Sciatic nerve (tissue), 2 donors: ENCODE results near the gene CLIC2. TPM values are rescaled to one million over a fixed set of nuclear protein-coding genes. Genes with fewer than 3 reads are reported as not detected.
"Not testable (repeated sequence)": the region's sequence is repeated elsewhere in the genome, so short reads cannot be mapped to it uniquely, and the experiment has no call there.

Experiments used
- ATAC-seq: fragments of 200-7000 bp; cut with Tn5 transposase; one replicate; pipeline ENCODE4 v1.9.1; 2020; ENCODE audit warnings: mild to moderate bottlenecking, moderate library complexity
- DNase-seq: peaks from one replicate; pipeline ENCODE4 v3.0.0-alpha.2; 2020; ENCODE audit warnings: low spot score
- intact Hi-C: fragments of 100-400 bp; cut with DNase I; formaldehyde crosslinking; loops from one replicate; pipeline ENCODE4 v1.14.2; 2022
- total RNA-seq: library from RNA; stranded (reverse); fragmentation: NEBNext Ultra II Directional; extraction: Animal tissue kit (Norgen Biotek cat#: 25700); gene quantifications from one replicate; pipeline ENCODE4 v1.2.1, GENCODE V29; 2021
- donor health status: DM: no; HTN: no; CAD: no.
- donor health status: DM: no; HTN: no; CAD: no.

The CLIC2 gene
- 25.3 TPM for total RNA-seq

DNA sequence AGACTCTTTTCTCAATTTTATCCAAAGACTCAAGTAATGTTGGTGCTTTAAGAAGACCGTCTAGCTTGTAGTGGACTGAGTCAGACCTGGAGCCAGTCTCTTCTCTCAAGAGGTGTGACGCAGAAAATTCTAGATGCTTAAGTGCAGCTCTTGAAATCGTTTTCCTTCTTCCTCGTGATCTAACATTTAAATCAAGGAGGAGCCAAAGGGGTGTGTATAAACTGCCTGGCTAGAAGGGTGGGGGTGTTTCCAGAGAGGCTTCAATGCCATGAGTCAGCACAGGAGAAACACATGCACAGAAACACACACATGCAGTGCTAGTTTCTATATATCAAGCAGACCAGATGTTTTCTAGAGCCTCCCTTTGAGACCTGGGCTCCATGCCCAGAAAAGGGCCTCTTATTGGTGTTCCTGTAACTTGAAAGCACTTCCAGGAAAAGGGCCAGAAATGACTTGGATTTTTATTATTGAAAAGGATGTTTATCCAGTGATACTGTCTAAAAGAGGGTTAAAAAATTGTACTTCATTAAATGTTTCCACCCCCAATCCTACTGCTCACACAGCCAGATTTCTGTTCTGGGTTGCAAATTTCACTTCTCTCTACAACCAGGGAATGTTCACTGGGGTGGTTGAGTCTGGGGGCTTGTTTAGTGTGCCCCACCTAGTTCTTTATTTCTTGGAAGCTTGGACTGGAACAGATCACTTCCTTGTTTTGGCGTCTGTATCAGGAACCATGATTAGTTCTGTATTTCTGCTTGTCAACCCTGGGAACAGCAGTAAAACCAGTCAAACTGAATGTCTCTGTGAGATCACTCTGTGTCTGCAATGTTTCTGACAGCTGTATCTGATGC lies at the start of gene CLIC2:
TSS of gene CLIC2 (minus strand) at position 129 of the 851 bp plus-strand sequence. CDS start 187 bp downstream, outside the sequence.
- ATAC-seq (peak; percentile 78), DNase-seq (no peak)
- intact Hi-C loops: no loop called here

DNA sequence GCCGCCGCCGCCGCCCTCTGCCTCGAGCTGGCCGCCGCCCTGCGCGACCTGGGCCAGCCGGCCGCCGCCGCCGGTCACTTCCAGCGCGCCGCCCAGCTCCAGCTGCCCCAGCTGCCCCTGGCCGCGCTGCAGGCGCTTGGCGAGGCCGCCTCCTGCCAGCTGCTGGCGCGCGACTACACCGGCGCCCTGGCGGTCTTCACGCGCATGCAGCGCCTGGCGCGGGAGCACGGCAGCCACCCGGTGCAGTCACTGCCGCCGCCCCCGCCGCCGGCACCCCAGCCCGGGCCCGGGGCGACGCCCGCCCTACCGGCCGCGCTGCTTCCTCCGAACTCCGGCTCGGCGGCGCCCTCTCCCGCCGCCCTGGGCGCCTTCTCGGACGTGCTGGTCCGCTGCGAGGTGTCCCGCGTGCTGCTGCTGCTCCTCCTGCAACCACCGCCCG lies 48.1 kb upstream of the CLIC2 start:
- ATAC-seq: peak; percentile 64
- DNase-seq: not testable (repeated sequence)

DNA sequence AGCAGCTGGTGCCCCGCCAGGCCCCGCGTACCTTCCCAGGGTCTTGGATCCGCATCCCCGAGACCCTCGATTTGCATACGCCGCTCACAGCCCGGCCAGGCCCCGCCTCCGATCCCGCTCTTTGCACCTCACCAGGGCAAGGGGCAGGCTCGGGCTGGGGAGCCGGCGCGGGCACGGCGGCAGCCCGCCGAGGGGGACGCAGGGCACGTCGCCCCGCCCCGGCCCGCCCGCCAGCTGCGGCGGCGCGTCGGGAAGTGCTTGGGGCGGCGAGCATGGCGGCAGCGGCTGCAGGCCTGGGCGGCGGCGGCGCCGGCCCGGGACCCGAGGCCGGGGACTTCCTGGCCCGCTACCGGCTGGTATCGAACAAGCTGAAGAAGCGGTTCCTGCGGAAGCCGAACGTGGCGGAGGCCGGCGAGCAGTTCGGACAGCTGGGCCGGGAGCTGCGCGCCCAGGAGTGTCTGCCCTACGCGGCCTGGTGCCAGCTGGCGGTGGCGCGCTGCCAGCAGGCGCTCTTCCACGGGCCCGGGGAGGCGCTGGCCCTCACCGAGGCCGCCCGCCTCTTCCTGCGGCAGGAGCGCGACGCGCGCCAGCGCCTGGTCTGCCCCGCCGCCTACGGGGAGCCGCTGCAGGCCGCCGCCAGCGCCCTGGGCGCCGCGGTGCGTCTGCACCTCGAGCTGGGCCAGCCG lies 47.6 kb upstream of the CLIC2 start, which contains the start of gene F8A2:
TSS of gene F8A2 (plus strand) at position 253 of the 686 bp plus-strand sequence. CDS start at position 273, 20 bp downstream.
- ATAC-seq: peak; percentile 74
- DNase-seq, intact Hi-C loops: not testable (repeated sequence)

More for the DNA sequence above, 48.1 kb upstream of the CLIC2 start:
- intact Hi-C loops: not testable (repeated sequence)

DNA sequence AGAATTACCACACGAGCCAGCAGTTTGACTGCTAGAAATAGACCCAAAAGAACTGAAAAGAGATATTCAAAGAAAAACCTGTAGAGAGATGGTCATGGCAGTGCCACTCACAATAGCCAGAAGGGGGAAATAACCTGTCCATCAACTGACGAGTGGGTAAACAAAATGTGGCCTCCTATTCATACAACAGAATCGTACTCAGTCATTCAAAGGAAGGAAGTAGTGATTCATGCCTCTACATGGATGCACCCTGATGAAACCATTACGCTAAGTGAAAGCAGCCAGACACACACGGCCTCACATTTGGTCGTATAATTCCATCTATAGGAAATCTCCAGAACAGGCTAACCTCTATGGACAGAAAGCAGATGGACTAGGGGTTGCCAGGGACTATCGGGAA lies 45.4 kb upstream of the CLIC2 start:
- ATAC-seq, intact Hi-C loops, DNase-seq: not testable (repeated sequence)

DNA sequence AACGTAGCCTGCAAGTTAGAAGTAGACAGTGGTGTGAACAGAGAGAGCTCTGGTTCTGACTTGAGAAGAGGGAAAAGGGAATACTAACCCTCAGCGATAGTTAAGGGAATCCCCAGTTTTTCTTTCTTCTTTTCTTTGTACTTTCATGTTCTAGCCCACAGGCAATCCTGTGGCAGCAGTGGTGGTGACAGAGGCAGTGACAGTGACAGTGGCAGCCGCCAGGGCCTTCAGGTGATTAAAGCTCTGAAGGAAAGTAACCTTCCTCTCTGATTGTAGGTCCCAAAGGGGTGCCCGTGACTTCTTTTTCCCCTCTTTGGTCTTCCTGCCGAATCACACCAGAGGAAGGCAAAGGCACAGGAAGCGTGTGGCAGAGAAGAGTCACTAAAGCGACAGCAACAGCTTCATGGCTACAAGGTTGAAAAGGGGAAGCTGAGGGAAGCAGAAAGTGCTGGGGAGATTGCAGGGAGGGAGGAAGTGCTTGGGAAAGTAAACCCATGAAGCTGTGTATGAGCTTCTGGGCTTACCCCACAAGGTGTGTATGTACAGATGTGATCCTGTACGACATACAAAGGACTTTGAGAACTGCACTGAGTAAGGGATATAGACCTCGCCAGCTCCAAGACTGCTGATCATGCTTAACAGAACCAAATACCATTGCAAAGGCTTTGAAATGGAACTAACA lies 39.5 kb upstream of the CLIC2 start:
- intact Hi-C loops, DNase-seq, ATAC-seq: not testable (repeated sequence)

DNA sequence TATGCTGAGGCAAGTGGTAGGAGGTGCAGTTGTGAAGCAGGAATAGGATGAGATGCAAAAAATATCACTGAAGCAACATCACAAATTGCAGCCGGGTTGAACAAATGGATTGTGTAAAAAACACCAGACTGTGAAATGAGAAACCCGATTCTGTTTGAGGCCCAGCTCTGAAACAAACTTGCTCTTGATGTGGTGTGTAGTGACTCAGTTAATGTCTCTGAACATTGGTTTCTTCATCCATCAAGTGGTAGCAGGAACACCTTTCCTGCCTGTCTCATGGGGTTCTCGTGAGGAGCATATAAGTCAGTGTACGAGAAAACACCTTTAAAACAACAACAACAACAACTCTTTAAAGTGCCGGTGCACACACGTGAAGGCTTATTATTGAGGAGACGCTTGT lies 29.3 kb upstream of the CLIC2 start:
- DNase-seq, ATAC-seq, intact Hi-C loops: not testable (repeated sequence)

DNA sequence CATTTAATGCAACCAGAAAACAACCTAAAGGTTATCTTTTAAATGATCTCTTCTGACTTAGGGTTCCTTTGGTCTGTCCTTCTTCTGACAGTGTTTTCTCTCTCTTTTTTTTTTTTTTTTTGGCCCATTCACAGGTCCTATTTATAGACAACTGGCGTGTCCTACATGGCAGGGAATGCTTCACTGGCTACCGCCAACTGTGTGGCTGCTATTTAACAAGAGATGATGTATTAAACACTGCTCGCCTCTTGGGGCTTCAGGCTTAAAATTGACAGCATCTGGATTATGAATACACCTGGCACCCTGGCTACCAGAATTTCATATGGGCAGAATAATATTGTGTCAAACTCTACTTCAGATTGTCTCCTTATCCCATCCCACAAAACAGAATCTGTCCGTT lies 15.0 kb upstream of the CLIC2 start:
- ATAC-seq, DNase-seq, intact Hi-C loops: not testable (repeated sequence)

DNA sequence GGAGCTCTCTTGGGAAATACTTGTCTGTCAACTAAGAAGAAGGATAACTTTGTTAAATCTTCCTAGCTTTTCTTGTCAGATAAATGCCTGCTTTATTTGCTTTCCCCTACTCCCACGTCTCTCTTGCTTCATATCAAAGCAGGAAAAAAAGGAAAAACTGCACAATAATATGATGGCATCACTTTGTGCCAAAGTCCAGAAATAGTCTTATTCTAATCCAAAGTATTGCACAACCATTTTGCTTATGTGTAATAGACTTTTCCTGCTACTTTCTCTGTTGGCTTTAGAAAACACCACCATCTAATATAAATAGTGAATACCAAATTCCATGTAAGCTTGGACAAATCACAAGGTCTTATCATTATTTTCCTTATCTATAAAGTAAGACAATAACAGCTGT lies 11.3 kb upstream of the CLIC2 start:
- ATAC-seq, intact Hi-C loops, DNase-seq: not testable (repeated sequence)

DNA sequence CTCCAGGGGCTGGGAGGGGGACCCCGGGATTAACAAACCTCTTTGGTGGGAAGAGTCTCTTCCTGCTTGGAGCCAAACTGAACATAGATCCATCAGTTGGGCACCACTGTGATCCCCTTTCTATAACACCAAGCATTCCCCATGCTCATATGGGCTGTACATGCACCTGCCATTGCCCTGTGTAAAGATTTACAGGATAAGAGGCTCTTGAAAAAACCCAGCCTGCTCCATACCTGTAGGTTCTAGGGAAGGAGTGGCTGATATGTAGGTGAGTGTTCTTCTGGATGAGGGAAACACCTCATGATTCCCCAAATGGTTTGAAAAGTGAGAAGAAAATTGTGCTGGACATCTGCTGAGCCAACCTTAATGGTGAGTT lies 911 bp upstream of the CLIC2 start:
- intact Hi-C loops, DNase-seq, ATAC-seq: not testable (repeated sequence)

DNA sequence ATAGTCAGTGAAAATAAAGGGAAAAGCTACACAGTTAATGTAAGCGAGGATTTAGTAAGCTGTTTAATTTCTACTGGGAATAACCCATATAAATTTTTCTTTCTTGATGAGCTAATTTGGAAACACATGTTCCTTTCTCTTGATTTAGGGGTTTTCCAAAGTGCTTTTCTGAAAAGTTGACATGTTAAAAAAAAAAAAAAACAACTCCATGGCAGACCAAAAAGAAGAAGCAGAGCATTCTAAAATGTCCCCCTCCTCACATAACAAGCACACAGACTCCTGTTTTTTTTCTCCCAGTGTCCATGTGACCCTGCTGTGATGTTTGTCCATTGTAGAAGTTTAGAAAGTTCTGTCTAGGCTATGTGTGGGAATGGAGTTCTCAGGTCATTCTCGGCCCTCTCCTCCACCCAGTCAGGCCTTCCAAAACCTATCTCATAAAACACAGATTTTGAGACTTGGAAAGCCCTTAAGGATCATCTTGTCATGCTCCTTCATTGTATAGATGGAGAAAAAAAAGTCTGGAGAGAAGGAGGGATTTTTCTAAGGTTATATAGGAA lies 792 bp downstream of the CLIC2 start:
- ATAC-seq (peak; percentile 39), DNase-seq (no peak)
- intact Hi-C loops: no loop called here

DNA sequence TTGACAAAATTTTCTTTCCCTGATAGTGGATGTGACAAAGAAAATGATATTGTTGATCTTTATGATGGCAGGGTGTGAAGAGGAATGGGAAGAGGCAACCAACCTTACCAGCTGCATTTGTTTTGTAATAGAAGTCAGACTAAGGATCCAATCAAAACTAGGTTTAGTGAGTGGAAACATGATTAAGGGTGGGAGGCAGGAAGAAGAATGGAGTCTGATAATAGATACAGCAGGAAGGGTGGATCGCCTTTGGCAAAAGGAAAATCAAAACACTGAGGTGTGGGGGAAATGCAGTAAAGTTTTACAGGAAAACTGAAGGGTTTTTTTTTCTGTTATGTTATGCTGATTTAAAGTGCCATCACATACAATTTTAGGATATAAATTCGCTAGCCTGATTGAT lies 3.4 kb downstream of the CLIC2 start:
- DNase-seq (no peak), ATAC-seq (no peak)

DNA sequence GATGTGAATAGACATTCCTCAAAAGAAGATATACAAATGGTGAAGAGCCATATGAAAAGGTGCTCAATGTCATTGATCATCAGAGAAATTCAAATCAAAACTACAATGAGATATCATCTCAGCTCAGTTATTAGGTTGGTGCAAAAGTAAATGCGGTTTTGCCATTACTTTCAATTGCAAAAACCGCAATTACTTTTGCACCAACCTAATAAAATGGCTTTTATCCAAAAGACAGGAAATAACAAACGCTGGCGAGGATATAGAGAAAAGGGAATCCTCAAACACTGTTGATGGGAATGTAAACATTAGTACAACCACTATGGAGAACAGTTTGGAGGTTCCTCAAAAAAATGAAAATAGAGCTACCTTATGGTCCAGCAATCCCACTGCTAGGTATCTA lies 5.1 kb downstream of the CLIC2 start:
- ATAC-seq (no peak), DNase-seq (no peak)
- intact Hi-C loops: no loop called here

More for the DNA sequence above, 3.4 kb downstream of the CLIC2 start:
- intact Hi-C loops: no loop called here

DNA sequence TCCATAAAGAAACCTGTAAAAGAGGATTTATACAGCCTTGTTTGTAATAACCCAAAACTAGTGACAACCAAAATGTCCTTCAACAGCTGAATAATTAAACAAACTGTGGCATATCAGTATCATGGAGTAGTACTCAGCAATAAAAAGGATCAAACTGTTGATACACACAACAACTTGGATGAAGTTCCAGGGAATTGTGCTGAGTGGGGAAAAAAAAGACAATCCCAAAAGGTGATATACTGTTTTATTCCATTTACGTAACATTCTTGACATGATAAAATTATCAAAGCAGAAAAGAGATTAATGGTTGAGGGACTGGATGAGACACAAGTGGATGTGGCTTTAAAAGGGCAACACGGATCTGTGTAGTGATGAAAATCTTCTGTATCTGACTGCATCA lies 7.8 kb downstream of the CLIC2 start:
- DNase-seq (no peak), ATAC-seq (no peak)
- intact Hi-C loops: no loop called here

DNA sequence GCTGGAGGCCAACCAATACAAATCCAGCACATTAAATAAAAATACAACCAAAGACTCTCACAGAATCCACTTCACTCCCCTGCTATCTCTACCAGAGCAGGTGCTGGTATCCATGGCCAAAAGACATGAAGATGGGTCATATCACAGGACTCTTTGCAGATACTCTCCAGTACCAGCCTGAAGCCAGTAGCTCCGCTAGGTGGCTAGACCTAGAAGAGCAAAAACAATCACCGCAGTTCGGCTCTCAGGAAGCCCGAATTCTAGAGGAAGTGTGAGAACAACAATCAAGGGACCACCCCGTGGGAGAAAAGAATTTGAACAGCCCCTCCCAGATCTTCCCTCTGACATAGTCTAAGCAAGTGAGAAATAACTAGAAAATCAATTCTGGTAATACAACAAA lies 20.2 kb downstream of the CLIC2 start:
- intact Hi-C loops: no loop called here
- no peak for DNase-seq
- no peak for ATAC-seq

DNA sequence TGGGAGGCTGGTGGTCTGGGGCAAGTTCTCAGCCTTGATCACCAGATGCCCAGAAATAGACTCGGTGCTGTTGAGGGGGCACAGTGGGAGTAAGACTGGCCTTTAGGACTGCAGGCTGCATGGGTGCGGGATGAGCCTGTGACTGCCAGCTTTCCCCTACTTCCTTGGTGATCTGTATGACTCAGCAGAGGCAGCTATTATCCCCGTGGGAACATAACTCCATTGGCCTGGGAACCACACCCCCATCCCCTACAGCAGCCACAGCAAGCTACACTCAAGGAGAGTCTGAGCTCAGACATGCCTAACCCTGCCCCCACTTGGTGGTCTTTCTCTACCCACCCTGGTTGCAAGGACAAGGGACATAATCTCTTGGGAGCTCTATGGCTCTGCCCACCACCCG lies 20.6 kb downstream of the CLIC2 start:
- intact Hi-C loops: no loop called here
- no peak for ATAC-seq
- DNase-seq: no peak

DNA sequence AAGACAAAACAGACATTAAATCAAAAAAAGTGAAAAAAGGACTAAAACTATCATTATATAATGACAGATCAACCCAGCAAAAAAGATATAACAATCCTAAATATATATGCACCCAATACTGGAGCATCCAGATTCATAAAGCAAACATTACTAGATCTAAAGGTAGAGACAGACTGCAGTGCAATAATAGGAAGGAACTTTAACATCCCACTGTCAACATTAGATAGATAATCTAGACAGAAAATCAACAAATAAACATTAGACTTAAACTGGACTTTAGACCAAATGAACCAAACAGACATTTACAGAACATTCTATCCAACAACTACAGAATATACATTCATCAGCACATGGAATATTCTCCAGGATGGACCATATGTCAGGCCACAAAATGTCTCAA lies 40.6 kb downstream of the CLIC2 start:
- DNase-seq (no peak), ATAC-seq (no peak)
- intact Hi-C loops: no loop called here

DNA sequence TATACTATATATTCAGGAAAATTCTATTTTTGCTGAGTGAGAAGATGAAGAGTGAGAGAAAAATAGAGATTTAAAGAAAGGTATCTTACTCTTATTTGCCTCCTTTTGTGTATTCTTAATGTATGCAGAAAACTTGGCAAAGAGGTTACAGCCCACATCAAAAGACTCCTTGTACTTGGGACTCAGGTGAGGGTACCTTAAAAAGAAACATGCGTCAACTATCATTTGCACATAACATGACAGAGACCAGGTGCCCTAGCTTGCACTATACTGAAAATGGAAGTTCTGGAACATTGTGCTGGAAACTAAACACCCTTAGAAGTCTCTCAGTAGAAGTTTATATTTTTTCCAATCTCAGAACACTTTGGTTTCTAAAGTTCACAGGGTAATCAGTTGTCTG lies 54.5 kb downstream of the CLIC2 start:
- DNase-seq: no peak
- intact Hi-C loops: no loop called here
- no peak for ATAC-seq

DNA sequence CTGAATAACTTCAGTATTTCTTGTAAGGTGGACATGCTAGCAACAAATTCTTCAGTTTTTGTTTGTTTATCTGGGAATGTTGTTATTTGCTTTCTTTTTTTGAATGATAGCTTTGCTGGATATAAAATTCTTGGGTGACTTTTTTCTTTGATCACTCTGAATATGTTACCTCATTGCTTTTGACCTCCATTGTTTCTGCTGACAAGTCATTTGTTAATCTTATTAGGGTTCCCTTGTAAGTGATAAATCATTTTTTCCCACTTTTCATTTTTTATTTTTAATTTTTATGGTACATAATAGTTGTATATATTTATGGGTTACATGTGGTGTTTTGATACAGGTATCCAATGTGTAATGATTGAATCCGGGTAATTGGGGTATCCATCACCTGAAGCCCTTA lies 63.4 kb downstream of the CLIC2 start:
- ATAC-seq (no peak), DNase-seq (no peak)
- intact Hi-C loops: no loop called here

DNA sequence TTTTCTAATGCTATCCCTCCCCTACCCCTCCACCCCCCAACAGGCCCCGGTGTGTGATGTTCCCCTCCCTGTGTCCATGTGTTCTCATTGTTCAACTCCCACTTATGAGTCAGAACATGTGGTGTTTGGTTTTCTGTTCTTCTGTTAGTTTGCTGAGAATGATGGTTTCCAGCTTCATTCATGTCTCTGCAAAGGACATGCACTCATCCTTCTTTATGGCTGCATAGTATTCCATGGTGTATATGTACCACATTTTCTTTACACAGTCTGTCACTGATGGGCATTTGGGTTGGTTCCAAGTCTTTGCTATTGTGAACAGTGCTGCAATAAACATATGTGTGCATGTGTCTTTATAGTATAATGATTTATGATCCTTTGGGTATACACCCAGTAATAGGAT lies 66.4 kb downstream of the CLIC2 start:
- ATAC-seq, intact Hi-C loops, DNase-seq: not testable (repeated sequence)
